K562 (cell line): ENCODE measurements around the gene NIPAL1. TPM values are rescaled to one million over a fixed set of nuclear protein-coding genes. Genes with fewer than 3 reads are reported as not detected.

Experiments
- ATAC-seq: fragments of 200-7000 bp; cut with Tn5 transposase; 3 replicates; pipeline ENCODE4 v1.9.1; 2020; ENCODE audit warnings: moderate library complexity
- BruUV-seq: library from RNA; stranded (reverse); fragments of 400-500 nt; replicated peaks from 2 replicates; lab custom pipeline; 2021; lab: Mats Ljungman, UMichigan
- CTCF ChIA-PET: fragments of 300-600 bp; formaldehyde crosslinking; extraction: SDS; loops from one replicate; lab custom pipeline; 2021; ENCODE audit warnings: low intra/inter-chr PET ratio; lab: Yijun Ruan, JAX
- POLR2A ChIA-PET: fragments of 300-600, 350-650 bp; sonication (Branson Sonifier 250); formaldehyde crosslinking; extraction: SDS; loops from one replicate; lab custom pipeline; 2021; ENCODE audit warnings: antibody characterized with exemption, inconsistent platforms; lab: Yijun Ruan, JAX
- DNase-seq, 4 experiments: peaks; one replicate each; pipeline versions ENCODE4 v3.0.0 to v3.0.0-alpha.2; 2011 to 2018; ENCODE audit warnings: low spot score in 3 of 4, mixed read lengths in 3 of 4; ENCODE audit errors: extremely low read depth in 1 of 4
- FAIRE-seq: peaks from 2 replicates; lab custom pipeline; 2011; peaks lifted over from hg19 to GRCh38; lab: Jason Lieb, UNC
- H2AFZ ChIP-seq: 2 replicates; pipeline ENCODE4 v1.6.0; 2011; ENCODE audit warnings: low read depth, low read length, control low read depth, inconsistent platforms
- H3K27ac ChIP-seq: fragments of 200-600 bp; 3 replicates; pipeline ENCODE4 v1.8.0; 2011; ENCODE audit warnings: low read depth, mild to moderate bottlenecking, control low read depth, inconsistent platforms, low read length, moderate library complexity, mixed read lengths; ENCODE audit errors: extremely low read depth
- H3K27me3 ChIP-seq, 2 experiments: fragments of 300-600 bp in 1 of 2; 2 replicates in 1 of 2; 3 replicates in 1 of 2; pipeline versions ENCODE4 v1.6.0 to v1.8.0; 2011; ENCODE audit warnings: inconsistent platforms in 2 of 2, low read length in 2 of 2, mild to moderate bottlenecking in 1 of 2, mixed read lengths in 1 of 2, moderate library complexity in 1 of 2; ENCODE audit not compliant: control insufficient read depth in 2 of 2, insufficient read depth in 2 of 2
- H3K36me3 ChIP-seq: fragments of 300-600 bp; 3 replicates; pipeline ENCODE4 v1.8.0; 2011; ENCODE audit warnings: mild to moderate bottlenecking, low read length, inconsistent platforms; ENCODE audit not compliant: control insufficient read depth, insufficient read depth
- H3K4me1 ChIP-seq, 2 experiments: fragments of 200-600 bp in 1 of 2; replicated peaks in 1 of 2; 2 replicates in 1 of 2; 3 replicates in 1 of 2; pipeline versions ENCODE4 v1.5.1 to v1.8.0; 2011; ENCODE audit warnings: inconsistent platforms in 2 of 2, low read length in 2 of 2, mild to moderate bottlenecking in 1 of 2, mixed read lengths in 1 of 2, moderate library complexity in 1 of 2; ENCODE audit not compliant: control insufficient read depth in 2 of 2, insufficient read depth in 2 of 2
- H3K4me2 ChIP-seq: 2 replicates; pipeline ENCODE4 v1.6.1; 2011; ENCODE audit warnings: low read length, control low read depth, inconsistent platforms, mixed read lengths; ENCODE audit not compliant: insufficient read depth
- H3K4me3 ChIP-seq: fragments of 200-600 bp; sonication (generic), shearing (Covaris generic); 2 replicates; pipeline ENCODE4 v1.5.1; 2016; ENCODE audit warnings: control low read depth, inconsistent platforms
- H3K79me2 ChIP-seq: fragments of 200-600 bp; 3 replicates; pipeline ENCODE4 v1.8.0; 2011; ENCODE audit warnings: low read length, inconsistent platforms; ENCODE audit not compliant: control insufficient read depth, insufficient read depth
- H3K9ac ChIP-seq, 2 experiments: 2 replicates each; pipeline versions ENCODE4 v1.6.0 to v1.6.1; 2011; ENCODE audit warnings: low read depth in 2 of 2, low read length in 2 of 2, control low read depth in 1 of 2, inconsistent platforms in 1 of 2, mild to moderate bottlenecking in 1 of 2, mixed read lengths in 1 of 2; ENCODE audit not compliant: insufficient read depth in 1 of 2
- H3K9me1 ChIP-seq: one replicate; pipeline ENCODE4 v1.6.0; 2011; ENCODE audit warnings: inconsistent platforms, mild to moderate bottlenecking, low read length, moderate library complexity; ENCODE audit not compliant: control insufficient read depth, insufficient read depth
- H3K9me3 ChIP-seq: replicated peaks from 2 replicates; pipeline ENCODE4 v1.5.1; 2011; ENCODE audit warnings: low read depth, low read length, inconsistent platforms; ENCODE audit not compliant: control insufficient read depth, insufficient read depth
- H4K20me1 ChIP-seq: replicated peaks from 2 replicates; pipeline ENCODE4 v1.6.1; 2011; ENCODE audit warnings: low read length, inconsistent platforms, mixed read lengths; ENCODE audit not compliant: control insufficient read depth, insufficient read depth
- ATF7 ChIP-seq: fragments of 450-650 bp; IDR thresholded peaks from 2 replicates; pipeline ENCODE4 v1.7.1; 2014; ENCODE audit warnings: mild to moderate bottlenecking, moderate library complexity
- CHD4 ChIP-seq: fragments of 200-600 bp; sonication (generic); IDR thresholded peaks from 3 replicates; pipeline ENCODE4 v1.6.1; 2012; ENCODE audit warnings: low read depth, mild to moderate bottlenecking, mixed read lengths, low read length, inconsistent platforms; ENCODE audit not compliant: insufficient read depth, insufficient replicate concordance, poor library complexity, severe bottlenecking
- MCM5 ChIP-seq: fragments of 450-650 bp; IDR thresholded peaks from 2 replicates; pipeline ENCODE4 v1.6.1; 2016; ENCODE audit warnings: low read depth
- RBM22 ChIP-seq: fragments of 200-400 bp; formaldehyde crosslinking; IDR thresholded peaks from 2 replicates; pipeline ENCODE4 v1.6.1; 2018; ENCODE audit warnings: low read length, low read depth; ENCODE audit not compliant: poor library complexity, severe bottlenecking
- SIN3A ChIP-seq, 2 experiments: fragments of 150-350 bp in 1 of 2; IDR thresholded peaks; 2 replicates each; pipeline ENCODE4 v1.6.1; 2011 to 2016; ENCODE audit warnings: borderline replicate concordance in 2 of 2, low read depth in 2 of 2, low read length in 2 of 2, mild to moderate bottlenecking in 2 of 2, moderate library complexity in 2 of 2; ENCODE audit not compliant: control insufficient read depth in 1 of 2
- SMARCB1 ChIP-seq: IDR thresholded peaks from 2 replicates; pipeline ENCODE4 v1.6.1; 2011; ENCODE audit warnings: improper control_type of control experiment, low read depth; ENCODE audit not compliant: insufficient read length
- ZNF589 ChIP-seq: fragments of 200-800 bp; sonication (Bioruptor generic); IDR thresholded peaks from 2 replicates; pipeline ENCODE4 v1.6.1; 2016; ENCODE audit warnings: low read depth, missing genetic modification characterization, missing compliant biosample characterization
- WGBS: fragments of 100-300 bp; shearing (Covaris generic); methylation state at CpG from one replicate; pipeline ENCODE4 v1.1.6; 2016; ENCODE audit warnings: low coverage, mixed read lengths; ENCODE audit not compliant: insufficient coverage; ENCODE audit errors: missing lambda C conversion rate; 5-methylcytosine and 5-hydroxymethylcytosine counted together
- in situ Hi-C: fragments of 300-500 bp; cut with MboI; formaldehyde crosslinking; loops from 4 replicates; pipeline ENCODE4 v1.15.0; 2018; ENCODE audit warnings: inconsistent platforms, mixed read lengths
- intact Hi-C: fragments of 100-400 bp; cut with micrococcal nuclease; formaldehyde crosslinking; loops from 2 replicates; pipeline ENCODE4 v1.14.2; 2022
- polyA plus RNA-seq, 8 experiments: library from polyadenylated mRNA; depleted of rRNA in 4 of 8; stranded (reverse) in 5 of 8; unstranded in 3 of 8; fragments of >200 nt; fragmentation: Nextera tagmentation in 2 of 8; fragmentation: Illumina TruSeq in 1 of 8; extraction: Ambion mirVana in 2 of 8; extraction: Trizol in 1 of 8; gene quantifications; 2 replicates each; pipeline versions ENCODE4 v1.2.1 to v1.2.3, GENCODE V29; 2011 to 2014; ENCODE audit warnings: inconsistent platforms in 1 of 8, missing spikeins in 1 of 8
- total RNA-seq, 7 experiments: library from RNA; depleted of rRNA in 6 of 7; stranded (reverse); fragments of >200 nt in 6 of 7; fragmentation: Illumina TruSeq in 2 of 7; extraction: Trizol in 2 of 7; gene quantifications; 2 replicates each; pipeline versions ENCODE4 v1.2.1 to v1.2.3, GENCODE V29; 2011 to 2021; ENCODE audit warnings: low replicate concordance in 1 of 7
- TF ChIP-seq, protein P1 (sequence below): fragments of 200-800 bp; sonication (Bioruptor generic); IDR thresholded peaks from 2 replicates; pipeline ENCODE4 v1.6.1; 2017; ENCODE audit warnings: missing genetic modification characterization, missing compliant biosample characterization
- TF ChIP-seq, protein P2 (sequence below): fragments of 200-800 bp; sonication (Bioruptor generic); IDR thresholded peaks from 2 replicates; pipeline ENCODE4 v1.6.1; 2016; ENCODE audit warnings: missing genetic modification characterization, missing compliant biosample characterization
- TF ChIP-seq, protein P3 (sequence below): IDR thresholded peaks from 2 replicates; pipeline ENCODE4 v1.6.1; 2011; ENCODE audit not compliant: insufficient read length; ENCODE audit errors: extremely low read depth
- TF ChIP-seq, protein P4 (sequence below): fragments of 250-450 bp; sonication (Bioruptor Pico); IDR thresholded peaks from 2 replicates; pipeline ENCODE4 v1.6.1; 2021; ENCODE audit warnings: mild to moderate bottlenecking

The NIPAL1 gene
- total and polyA plus RNA-seq, 9 of the 15 experiments (the other 6 are each of a cell fraction or from before 2014, with no cell fraction given): 0.03 to 0.43 (median 0.25) TPM

DNA sequence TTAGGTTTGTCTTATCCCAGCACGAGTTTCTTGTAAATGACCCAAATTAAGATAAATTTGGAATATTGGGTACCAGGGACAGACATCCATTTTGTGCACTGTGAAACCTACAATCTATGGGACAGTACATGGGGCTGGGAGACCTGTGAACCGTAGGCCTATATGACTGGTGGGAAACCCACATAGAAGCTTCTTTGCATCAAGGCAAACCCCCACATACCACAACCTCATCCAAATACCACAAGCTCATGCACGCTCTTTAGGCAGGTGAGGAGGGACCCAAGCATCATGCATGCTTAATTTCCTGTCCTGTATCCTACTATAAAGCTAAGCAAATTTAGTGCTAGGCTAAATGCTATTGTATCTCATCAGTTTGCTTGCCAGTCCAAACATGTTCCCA lies 47.8 kb downstream of the NIPAL1 start:
- DNase-seq: no peak
- intact Hi-C loops: no loop called here
- Histone ChIP-seq H3K4me2 (no peak overlapping the region), H3K79me2 (no peaks in the 10 kb centered on the region)
- FAIRE-seq: no peak
- TF ChIP-seq, protein P1, sequence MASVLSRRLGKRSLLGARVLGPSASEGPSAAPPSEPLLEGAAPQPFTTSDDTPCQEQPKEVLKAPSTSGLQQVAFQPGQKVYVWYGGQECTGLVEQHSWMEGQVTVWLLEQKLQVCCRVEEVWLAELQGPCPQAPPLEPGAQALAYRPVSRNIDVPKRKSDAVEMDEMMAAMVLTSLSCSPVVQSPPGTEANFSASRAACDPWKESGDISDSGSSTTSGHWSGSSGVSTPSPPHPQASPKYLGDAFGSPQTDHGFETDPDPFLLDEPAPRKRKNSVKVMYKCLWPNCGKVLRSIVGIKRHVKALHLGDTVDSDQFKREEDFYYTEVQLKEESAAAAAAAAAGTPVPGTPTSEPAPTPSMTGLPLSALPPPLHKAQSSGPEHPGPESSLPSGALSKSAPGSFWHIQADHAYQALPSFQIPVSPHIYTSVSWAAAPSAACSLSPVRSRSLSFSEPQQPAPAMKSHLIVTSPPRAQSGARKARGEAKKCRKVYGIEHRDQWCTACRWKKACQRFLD (CRISPR knock-in tag): no peak
- TF ChIP-seq, protein P2, sequence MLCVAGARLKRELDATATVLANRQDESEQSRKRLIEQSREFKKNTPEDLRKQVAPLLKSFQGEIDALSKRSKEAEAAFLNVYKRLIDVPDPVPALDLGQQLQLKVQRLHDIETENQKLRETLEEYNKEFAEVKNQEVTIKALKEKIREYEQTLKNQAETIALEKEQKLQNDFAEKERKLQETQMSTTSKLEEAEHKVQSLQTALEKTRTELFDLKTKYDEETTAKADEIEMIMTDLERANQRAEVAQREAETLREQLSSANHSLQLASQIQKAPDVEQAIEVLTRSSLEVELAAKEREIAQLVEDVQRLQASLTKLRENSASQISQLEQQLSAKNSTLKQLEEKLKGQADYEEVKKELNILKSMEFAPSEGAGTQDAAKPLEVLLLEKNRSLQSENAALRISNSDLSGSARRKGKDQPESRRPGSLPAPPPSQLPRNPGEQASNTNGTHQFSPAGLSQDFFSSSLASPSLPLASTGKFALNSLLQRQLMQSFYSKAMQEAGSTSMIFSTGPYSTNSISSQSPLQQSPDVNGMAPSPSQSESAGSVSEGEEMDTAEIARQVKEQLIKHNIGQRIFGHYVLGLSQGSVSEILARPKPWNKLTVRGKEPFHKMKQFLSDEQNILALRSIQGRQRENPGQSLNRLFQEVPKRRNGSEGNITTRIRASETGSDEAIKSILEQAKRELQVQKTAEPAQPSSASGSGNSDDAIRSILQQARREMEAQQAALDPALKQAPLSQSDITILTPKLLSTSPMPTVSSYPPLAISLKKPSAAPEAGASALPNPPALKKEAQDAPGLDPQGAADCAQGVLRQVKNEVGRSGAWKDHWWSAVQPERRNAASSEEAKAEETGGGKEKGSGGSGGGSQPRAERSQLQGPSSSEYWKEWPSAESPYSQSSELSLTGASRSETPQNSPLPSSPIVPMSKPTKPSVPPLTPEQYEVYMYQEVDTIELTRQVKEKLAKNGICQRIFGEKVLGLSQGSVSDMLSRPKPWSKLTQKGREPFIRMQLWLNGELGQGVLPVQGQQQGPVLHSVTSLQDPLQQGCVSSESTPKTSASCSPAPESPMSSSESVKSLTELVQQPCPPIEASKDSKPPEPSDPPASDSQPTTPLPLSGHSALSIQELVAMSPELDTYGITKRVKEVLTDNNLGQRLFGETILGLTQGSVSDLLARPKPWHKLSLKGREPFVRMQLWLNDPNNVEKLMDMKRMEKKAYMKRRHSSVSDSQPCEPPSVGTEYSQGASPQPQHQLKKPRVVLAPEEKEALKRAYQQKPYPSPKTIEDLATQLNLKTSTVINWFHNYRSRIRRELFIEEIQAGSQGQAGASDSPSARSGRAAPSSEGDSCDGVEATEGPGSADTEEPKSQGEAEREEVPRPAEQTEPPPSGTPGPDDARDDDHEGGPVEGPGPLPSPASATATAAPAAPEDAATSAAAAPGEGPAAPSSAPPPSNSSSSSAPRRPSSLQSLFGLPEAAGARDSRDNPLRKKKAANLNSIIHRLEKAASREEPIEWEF (CRISPR knock-in tag): no peak
- no peak for TF ChIP-seq ATF7
- no peak for TF ChIP-seq RBM22
- no peak for TF ChIP-seq MCM5
- no peak for TF ChIP-seq ZNF589
- no peak for TF ChIP-seq CHD4
- no peak for TF ChIP-seq SMARCB1
- TF ChIP-seq SIN3A (IDR thresholded peaks at IDR 0.05; ENCODE audit: borderline replicate concordance in 2 of 2, control insufficient read depth in 1 of 2, low read depth in 2 of 2, low read length in 2 of 2): no peak
- TF ChIP-seq, protein P3, sequence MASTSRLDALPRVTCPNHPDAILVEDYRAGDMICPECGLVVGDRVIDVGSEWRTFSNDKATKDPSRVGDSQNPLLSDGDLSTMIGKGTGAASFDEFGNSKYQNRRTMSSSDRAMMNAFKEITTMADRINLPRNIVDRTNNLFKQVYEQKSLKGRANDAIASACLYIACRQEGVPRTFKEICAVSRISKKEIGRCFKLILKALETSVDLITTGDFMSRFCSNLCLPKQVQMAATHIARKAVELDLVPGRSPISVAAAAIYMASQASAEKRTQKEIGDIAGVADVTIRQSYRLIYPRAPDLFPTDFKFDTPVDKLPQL: no peak
- TF ChIP-seq, protein P4, sequence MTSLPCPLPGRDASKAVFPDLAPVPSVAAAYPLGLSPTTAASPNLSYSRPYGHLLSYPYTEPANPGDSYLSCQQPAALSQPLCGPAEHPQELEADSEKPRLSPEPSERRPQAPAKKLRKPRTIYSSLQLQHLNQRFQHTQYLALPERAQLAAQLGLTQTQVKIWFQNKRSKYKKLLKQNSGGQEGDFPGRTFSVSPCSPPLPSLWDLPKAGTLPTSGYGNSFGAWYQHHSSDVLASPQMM (CRISPR knock-in tag): no peak
- TF ChIP-seq, all 486 proteins: peak for 0
- no peaks in the 10 kb centered on the region for H3K9me1 ChIP-seq
- H2AFZ ChIP-seq: no peak overlapping the region
- ChIA-PET POLR2A (interaction anchor here (0.8 kb wide), 1 partner anchor 26 kb away, joined by 3 read pairs; no protein-coding TSS in a partner anchor), CTCF (no interaction called here)
- in situ Hi-C loops: no loop called here
- no peaks in the 10 kb centered on the region for H3K36me3 ChIP-seq
- H3K4me1 ChIP-seq: no peaks in the 10 kb centered on the region
- no peak for ATAC-seq
- 5% methylated on average over 3 of the region's 3 CpGs for WGBS
- no peak overlapping the region for H3K4me3 ChIP-seq
- H3K27ac ChIP-seq: no peak overlapping the region
- H3K9ac ChIP-seq: no peak overlapping the region
- H4K20me1 ChIP-seq: no peaks in the 10 kb centered on the region
- no peaks in the 10 kb centered on the region for H3K9me3 ChIP-seq
- H3K27me3 ChIP-seq: peaks cover 0 to 4% of the 10 kb centered on the region in 2 experiments; a peak in 1 of 5 replicates
- BruUV-seq: no TSS peak
